ENCODE results near the gene BIRC3. TPM values are rescaled to one million over a fixed set of nuclear protein-coding genes. Genes with fewer than 3 reads are reported as not detected.
A peak's percentile ranks its signal among the peaks of the same experiment; 100 is the strongest.
"Not testable (repeated sequence)": the region's sequence is repeated elsewhere in the genome, so short reads cannot be mapped to it uniquely, and the experiment has no call there.

The BIRC3 gene
- total RNA-seq, 1 experiment from 2014 or later, result 4.8 TPM

DNA sequence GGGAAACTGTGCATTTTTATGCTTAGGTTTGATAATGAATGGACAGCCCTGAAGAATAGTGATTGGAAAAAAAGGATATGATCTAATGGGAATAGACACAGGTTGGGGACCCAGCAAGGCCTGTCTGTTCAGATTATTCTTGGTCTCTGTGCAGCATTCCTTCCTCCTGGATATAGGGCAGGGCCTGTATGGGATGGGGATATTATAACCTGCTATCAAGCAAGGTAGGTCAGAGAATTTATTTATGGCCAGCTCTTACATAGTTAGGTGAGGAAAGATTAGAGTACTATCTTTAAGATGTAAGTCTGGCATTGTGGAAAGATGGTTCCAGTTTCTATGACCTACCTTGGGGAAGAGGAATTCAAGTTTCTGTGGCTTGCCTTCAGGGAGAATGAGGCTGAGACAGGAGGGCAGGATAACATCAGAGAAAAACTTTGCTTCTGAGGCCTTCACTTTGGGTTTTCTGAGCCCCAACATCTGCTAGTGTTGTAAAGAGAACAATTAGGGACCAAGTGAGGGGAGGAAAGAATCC, 21.3 kb downstream of the BIRC3 start:
- Histone ChIP-seq H4K20me1 (ENCODE audit: insufficient read depth) (no peaks in the 10 kb centered on the region), H3K4me3 (no peak overlapping the region), H3K4me2 (no peak overlapping the region), H3K27ac (no peak overlapping the region), H3K9me2 (ENCODE audit: insufficient read depth) (no peaks in the 10 kb centered on the region), H3K36me3 (ENCODE audit: low read depth) (no peaks in the 10 kb centered on the region), H3K27me3 (ENCODE audit: insufficient read depth, low read depth) (no peaks in the 10 kb centered on the region), H3F3A (ENCODE audit: insufficient read depth, low read depth) (no peaks in the 10 kb centered on the region), H3K79me2 (ENCODE audit: low read depth) (no peaks in the 10 kb centered on the region), H3K9me3 (ENCODE audit: insufficient read depth, low read depth) (no peaks in the 10 kb centered on the region), H3K4me1 (replicated peaks; ENCODE audit: insufficient read depth) (no peaks in the 10 kb centered on the region), H2AFZ (no peak overlapping the region)
- no peak for DNase-seq
- no peak for TF ChIP-seq EZH2 (IDR thresholded peaks at IDR 0.05; ENCODE audit: low read depth)
- TF ChIP-seq, protein P1, sequence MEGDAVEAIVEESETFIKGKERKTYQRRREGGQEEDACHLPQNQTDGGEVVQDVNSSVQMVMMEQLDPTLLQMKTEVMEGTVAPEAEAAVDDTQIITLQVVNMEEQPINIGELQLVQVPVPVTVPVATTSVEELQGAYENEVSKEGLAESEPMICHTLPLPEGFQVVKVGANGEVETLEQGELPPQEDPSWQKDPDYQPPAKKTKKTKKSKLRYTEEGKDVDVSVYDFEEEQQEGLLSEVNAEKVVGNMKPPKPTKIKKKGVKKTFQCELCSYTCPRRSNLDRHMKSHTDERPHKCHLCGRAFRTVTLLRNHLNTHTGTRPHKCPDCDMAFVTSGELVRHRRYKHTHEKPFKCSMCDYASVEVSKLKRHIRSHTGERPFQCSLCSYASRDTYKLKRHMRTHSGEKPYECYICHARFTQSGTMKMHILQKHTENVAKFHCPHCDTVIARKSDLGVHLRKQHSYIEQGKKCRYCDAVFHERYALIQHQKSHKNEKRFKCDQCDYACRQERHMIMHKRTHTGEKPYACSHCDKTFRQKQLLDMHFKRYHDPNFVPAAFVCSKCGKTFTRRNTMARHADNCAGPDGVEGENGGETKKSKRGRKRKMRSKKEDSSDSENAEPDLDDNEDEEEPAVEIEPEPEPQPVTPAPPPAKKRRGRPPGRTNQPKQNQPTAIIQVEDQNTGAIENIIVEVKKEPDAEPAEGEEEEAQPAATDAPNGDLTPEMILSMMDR (conservative IDR thresholded peaks at IDR 0.05), result no peak
- intact Hi-C loops (cut with micrococcal nuclease; ENCODE audit: unreplicated experiment), result no loop called here
- POLR2A ChIA-PET (ENCODE audit: unreplicated experiment), result no interaction called here
- BruUV-seq (replicated peaks), result no TSS peak
- CTCF ChIA-PET, result no interaction called here

DNA sequence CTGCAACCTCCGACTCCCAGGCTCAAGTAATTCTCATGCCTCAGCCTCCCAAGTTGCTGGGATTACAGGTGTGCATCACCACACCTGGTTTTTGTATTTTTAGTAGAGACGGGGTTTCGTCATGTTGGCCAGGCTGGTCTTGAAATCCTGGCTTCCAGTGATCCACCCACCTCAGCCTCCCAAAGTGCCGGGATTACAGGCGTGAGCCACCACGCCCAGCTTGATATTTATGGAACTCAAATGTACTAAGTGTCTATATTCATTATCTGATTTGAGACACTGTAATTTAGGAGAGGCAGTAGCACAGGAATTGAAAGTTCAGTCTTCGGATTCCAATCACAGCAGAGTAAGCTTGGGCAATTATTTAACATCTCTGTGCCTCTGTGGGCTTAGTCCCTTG, 24.0 kb downstream of the BIRC3 start:
- not testable (repeated sequence) for H3K4me3 ChIP-seq; H3K36me3 ChIP-seq (ENCODE audit: low read depth); H4K20me1 ChIP-seq (ENCODE audit: insufficient read depth); H2AFZ ChIP-seq; H3K4me2 ChIP-seq; H3F3A ChIP-seq (ENCODE audit: insufficient read depth, low read depth); BruUV-seq (replicated peaks); DNase-seq; H3K9me2 ChIP-seq (ENCODE audit: insufficient read depth); H3K79me2 ChIP-seq (ENCODE audit: low read depth); H3K27me3 ChIP-seq (ENCODE audit: insufficient read depth, low read depth); H3K27ac ChIP-seq; H3K9me3 ChIP-seq (ENCODE audit: insufficient read depth, low read depth)
- ChIA-PET POLR2A (ENCODE audit: unreplicated experiment) (interaction anchor here (0.5 to 0.6 kb wide), 2 partner anchors 51 to 600 kb away, joined by 3 to 6 read pairs; no protein-coding TSS in a partner anchor), CTCF (interaction anchor here (0.6 to 2.1 kb wide), 8 partner anchors 9 to 325 kb away, joined by 3 to 11 read pairs (median 5); no protein-coding TSS in a partner anchor)
- intact Hi-C loops (cut with micrococcal nuclease; ENCODE audit: unreplicated experiment), result loop anchor here (1.0 kb wide), 2 partner anchors 272 to 325 kb away; no protein-coding TSS in a partner anchor
- H3K4me1 ChIP-seq (replicated peaks; ENCODE audit: insufficient read depth), result peaks cover 17% of the 10 kb centered on the region

DNA sequence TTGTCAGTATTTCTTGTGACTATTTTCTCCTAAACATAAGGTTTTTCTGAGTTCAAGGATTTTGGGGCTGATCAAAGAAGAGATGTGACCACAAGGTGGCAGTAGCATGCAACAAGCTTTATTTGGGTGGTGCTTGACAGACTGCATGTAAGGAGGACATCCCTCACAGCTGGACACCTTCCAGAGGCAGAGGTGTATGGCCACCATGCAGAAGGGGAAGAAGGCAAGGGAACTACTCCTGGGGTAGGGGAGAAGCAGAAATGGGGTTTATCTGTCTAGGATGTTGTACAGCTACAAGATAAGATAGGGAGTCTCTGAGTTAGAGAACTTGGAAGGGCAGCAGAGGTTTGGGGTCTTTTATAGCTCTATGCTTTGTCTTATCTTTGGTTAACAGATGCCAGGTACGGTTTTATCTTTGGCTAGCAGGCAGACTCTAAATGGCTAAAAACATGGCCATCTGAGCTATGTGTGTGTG, 24.6 kb downstream of the BIRC3 start:
- Histone ChIP-seq H3F3A (ENCODE audit: insufficient read depth, low read depth) (peaks cover 9% of the 10 kb centered on the region; the same call in 1 of the 2 replicates), H3K27me3 (ENCODE audit: insufficient read depth, low read depth) (no peaks in the 10 kb centered on the region), H3K9me3 (ENCODE audit: insufficient read depth, low read depth) (no peaks in the 10 kb centered on the region), H3K4me3 (no peak overlapping the region), H3K36me3 (ENCODE audit: low read depth) (no peaks in the 10 kb centered on the region), H3K27ac (no peak overlapping the region), H3K4me2 (no peak overlapping the region), H3K4me1 (replicated peaks; ENCODE audit: insufficient read depth) (peaks cover 17% of the 10 kb centered on the region), H4K20me1 (ENCODE audit: insufficient read depth) (no peaks in the 10 kb centered on the region), H3K9me2 (ENCODE audit: insufficient read depth) (no peaks in the 10 kb centered on the region), H2AFZ (no peak overlapping the region), H3K79me2 (ENCODE audit: low read depth) (no peaks in the 10 kb centered on the region)
- peak; percentile 58 to 68 for DNase-seq
- TF ChIP-seq EZH2 (IDR thresholded peaks at IDR 0.05; ENCODE audit: low read depth), result no peak
- TF ChIP-seq, protein P1 (conservative IDR thresholded peaks at IDR 0.05), result peak; percentile 92
- intact Hi-C loops (cut with micrococcal nuclease; ENCODE audit: unreplicated experiment), result loop anchor here (1.0 kb wide), 2 partner anchors 271 to 324 kb away; no protein-coding TSS in a partner anchor
- ChIA-PET POLR2A (ENCODE audit: unreplicated experiment) (interaction anchor here (0.5 to 0.6 kb wide), 2 partner anchors 51 to 599 kb away, joined by 3 to 6 read pairs; no protein-coding TSS in a partner anchor), CTCF (interaction anchor here (0.5 to 2.1 kb wide), 11 partner anchors 8 to 561 kb away, joined by 3 to 11 read pairs (median 4); no protein-coding TSS in a partner anchor)
- BruUV-seq (replicated peaks), result no TSS peak
